ENCODE measurements around the gene GTPBP2.
"Not testable (repeated sequence)": the region's sequence is repeated elsewhere in the genome, so short reads cannot be mapped to it uniquely, and the experiment has no call there.

The GTPBP2 gene

GRCh38 chr6:43635387-43636307, 6.6 kb upstream of the GTPBP2 start, which contains the start of gene MAD2L1BP:
Gene MAD2L1BP, plus strand, starts transcription at chr6:43635840. Its CDS starts 36 bp downstream, at chr6:43635876.
- Histone ChIP-seq H3K27ac (ENCODE audit: low read depth, low read length, poor library complexity, severe bottlenecking) (peak within 1 kb of the TSS; percentile 74), H3K9me3 (ENCODE audit: low read length) (no peaks in the 10 kb centered on the region), H3K27me3 (ENCODE audit: insufficient read depth, low read length) (no peaks in the 10 kb centered on the region), H3K9ac (ENCODE audit: low read length) (peak within 1 kb of the TSS; percentile 99), H3K36me3 (ENCODE audit: insufficient read depth, low read length) (peaks cover 30% of the 10 kb centered on the region), H3K4me3 (ENCODE audit: low read depth, low read length, poor library complexity, severe bottlenecking) (peak within 1 kb of the TSS; percentile 98), H2AFZ (ENCODE audit: low read length) (0 out of 2 replicates have a peak within 1 kb of the TSS, but pooled peaks have one; percentile 22), H3F3A (ENCODE audit: insufficient read depth, low read length) (no peaks in the 10 kb centered on the region), H3K4me1 (ENCODE audit: insufficient read depth, low read length, severe bottlenecking) (peaks cover 37% of the 10 kb centered on the region), H4K20me1 (ENCODE audit: insufficient read depth, low read length) (no peaks in the 10 kb centered on the region), H3K4me2 (ENCODE audit: low read length) (peak within 1 kb of the TSS; percentile 99), H3K9me2 (ENCODE audit: low read depth, low read length) (no peaks in the 10 kb centered on the region), H3K79me2 (ENCODE audit: insufficient read depth, low read length) (peaks cover 10% of the 10 kb centered on the region)
- TF ChIP-seq CTCF (IDR thresholded peaks at IDR 0.05; ENCODE audit: low read length) (no peak), EZH2 (IDR thresholded peaks at IDR 0.05; ENCODE audit: borderline replicate concordance, low read length) (no peak)

- H3K4me2 ChIP-seq (ENCODE audit: low read length), result peak overlapping the region; percentile 99; the same call in 1 of the 2 replicates
- H2AFZ ChIP-seq (ENCODE audit: low read length), result no peak overlapping the region
These were observed 5.7 kb upstream of the GTPBP2 start for GRCh38 chr6:43634702-43635303.

GRCh38 chr6:43633002-43633401, 3.9 kb upstream of the GTPBP2 start:
- H3K4me2 ChIP-seq (ENCODE audit: low read length), result not testable (repeated sequence)
- H3K4me1 ChIP-seq (ENCODE audit: insufficient read depth, low read length, severe bottlenecking), result peaks cover 43% of the 10 kb centered on the region

More at GRCh38 chr6:43634702-43635303, 5.7 kb upstream of the GTPBP2 start:
- Histone ChIP-seq H3K4me3 (ENCODE audit: low read depth, low read length, poor library complexity, severe bottlenecking) (no peak overlapping the region), H3K79me2 (ENCODE audit: insufficient read depth, low read length) (peaks cover 10% of the 10 kb centered on the region), H3K36me3 (ENCODE audit: insufficient read depth, low read length) (peaks cover 22% of the 10 kb centered on the region), H3K9me3 (ENCODE audit: low read length) (no peaks in the 10 kb centered on the region), H3K27me3 (ENCODE audit: insufficient read depth, low read length) (no peaks in the 10 kb centered on the region), H3K9me2 (ENCODE audit: low read depth, low read length) (no peaks in the 10 kb centered on the region), H3K27ac (ENCODE audit: low read depth, low read length, poor library complexity, severe bottlenecking) (peak overlapping the region; percentile 74), H3K4me1 (ENCODE audit: insufficient read depth, low read length, severe bottlenecking) (peaks cover 44% of the 10 kb centered on the region), H4K20me1 (ENCODE audit: insufficient read depth, low read length) (no peaks in the 10 kb centered on the region), H3F3A (ENCODE audit: insufficient read depth, low read length) (no peaks in the 10 kb centered on the region), H3K9ac (ENCODE audit: low read length) (no peak overlapping the region; the same call in 1 of the 2 replicates)
- no peak for TF ChIP-seq EZH2 (IDR thresholded peaks at IDR 0.05; ENCODE audit: borderline replicate concordance, low read length)
- no peak for TF ChIP-seq CTCF (IDR thresholded peaks at IDR 0.05; ENCODE audit: low read length)

More at GRCh38 chr6:43633002-43633401, 3.9 kb upstream of the GTPBP2 start:
- not testable (repeated sequence) for H2AFZ ChIP-seq (ENCODE audit: low read length); H3K27me3 ChIP-seq (ENCODE audit: insufficient read depth, low read length); H3K9me2 ChIP-seq (ENCODE audit: low read depth, low read length); H3K9me3 ChIP-seq (ENCODE audit: low read length); H4K20me1 ChIP-seq (ENCODE audit: insufficient read depth, low read length); H3K27ac ChIP-seq (ENCODE audit: low read depth, low read length, poor library complexity, severe bottlenecking); H3F3A ChIP-seq (ENCODE audit: insufficient read depth, low read length); H3K36me3 ChIP-seq (ENCODE audit: insufficient read depth, low read length); H3K4me3 ChIP-seq (ENCODE audit: low read depth, low read length, poor library complexity, severe bottlenecking); H3K79me2 ChIP-seq (ENCODE audit: insufficient read depth, low read length); H3K9ac ChIP-seq (ENCODE audit: low read length)

Data from OCI-LY1 (cell line).